Measurements from ENCODE around the gene GNG14.

DNA sequence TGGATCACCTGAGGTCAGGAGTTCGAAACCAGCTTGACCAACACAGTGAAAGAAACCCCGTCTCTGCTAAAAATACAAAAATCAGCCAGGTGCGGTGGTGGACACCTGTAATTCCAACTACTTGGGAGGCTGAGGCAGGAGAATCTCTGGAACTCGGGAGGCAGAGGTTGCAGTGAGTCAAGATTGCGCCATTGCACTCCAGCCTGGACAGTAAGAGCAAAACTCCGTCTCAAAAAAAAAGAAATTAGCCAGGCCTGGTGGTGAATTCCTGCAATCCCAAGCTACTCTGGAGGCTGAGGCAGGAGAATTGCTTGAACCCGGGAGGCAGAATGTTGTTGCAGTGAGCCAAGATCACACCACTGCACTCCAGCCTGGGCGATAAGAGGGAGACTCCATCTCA, 20.8 kb downstream of the GNG14 start:
- TF ChIP-seq, protein P1, sequence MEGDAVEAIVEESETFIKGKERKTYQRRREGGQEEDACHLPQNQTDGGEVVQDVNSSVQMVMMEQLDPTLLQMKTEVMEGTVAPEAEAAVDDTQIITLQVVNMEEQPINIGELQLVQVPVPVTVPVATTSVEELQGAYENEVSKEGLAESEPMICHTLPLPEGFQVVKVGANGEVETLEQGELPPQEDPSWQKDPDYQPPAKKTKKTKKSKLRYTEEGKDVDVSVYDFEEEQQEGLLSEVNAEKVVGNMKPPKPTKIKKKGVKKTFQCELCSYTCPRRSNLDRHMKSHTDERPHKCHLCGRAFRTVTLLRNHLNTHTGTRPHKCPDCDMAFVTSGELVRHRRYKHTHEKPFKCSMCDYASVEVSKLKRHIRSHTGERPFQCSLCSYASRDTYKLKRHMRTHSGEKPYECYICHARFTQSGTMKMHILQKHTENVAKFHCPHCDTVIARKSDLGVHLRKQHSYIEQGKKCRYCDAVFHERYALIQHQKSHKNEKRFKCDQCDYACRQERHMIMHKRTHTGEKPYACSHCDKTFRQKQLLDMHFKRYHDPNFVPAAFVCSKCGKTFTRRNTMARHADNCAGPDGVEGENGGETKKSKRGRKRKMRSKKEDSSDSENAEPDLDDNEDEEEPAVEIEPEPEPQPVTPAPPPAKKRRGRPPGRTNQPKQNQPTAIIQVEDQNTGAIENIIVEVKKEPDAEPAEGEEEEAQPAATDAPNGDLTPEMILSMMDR (IDR thresholded peaks at IDR 0.05): no peak
- TF ChIP-seq POLR2A (IDR thresholded peaks at IDR 0.05): no peak
